Measurements from ENCODE around the gene RSPRY1.

DNA sequence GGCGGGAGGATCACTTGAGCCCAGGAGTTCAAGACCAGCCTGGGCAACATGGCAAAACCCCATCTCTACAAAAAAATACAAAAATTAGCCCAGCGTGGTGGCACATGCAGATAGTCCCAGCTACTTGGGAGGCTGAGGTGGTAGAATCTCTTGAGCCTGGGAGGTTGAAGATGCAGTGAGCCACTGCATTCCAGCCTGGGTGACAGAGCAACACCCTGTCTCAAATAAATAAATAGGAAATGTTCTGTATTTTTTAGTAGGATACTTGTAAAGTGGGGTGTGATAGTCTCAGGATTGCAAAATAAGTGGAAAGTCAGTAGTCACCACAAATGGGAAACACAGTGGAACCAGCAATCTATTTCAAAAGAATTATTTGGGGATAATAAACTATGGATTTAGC is 4.0 kb downstream of the RSPRY1 start:
- TF ChIP-seq, protein P1, sequence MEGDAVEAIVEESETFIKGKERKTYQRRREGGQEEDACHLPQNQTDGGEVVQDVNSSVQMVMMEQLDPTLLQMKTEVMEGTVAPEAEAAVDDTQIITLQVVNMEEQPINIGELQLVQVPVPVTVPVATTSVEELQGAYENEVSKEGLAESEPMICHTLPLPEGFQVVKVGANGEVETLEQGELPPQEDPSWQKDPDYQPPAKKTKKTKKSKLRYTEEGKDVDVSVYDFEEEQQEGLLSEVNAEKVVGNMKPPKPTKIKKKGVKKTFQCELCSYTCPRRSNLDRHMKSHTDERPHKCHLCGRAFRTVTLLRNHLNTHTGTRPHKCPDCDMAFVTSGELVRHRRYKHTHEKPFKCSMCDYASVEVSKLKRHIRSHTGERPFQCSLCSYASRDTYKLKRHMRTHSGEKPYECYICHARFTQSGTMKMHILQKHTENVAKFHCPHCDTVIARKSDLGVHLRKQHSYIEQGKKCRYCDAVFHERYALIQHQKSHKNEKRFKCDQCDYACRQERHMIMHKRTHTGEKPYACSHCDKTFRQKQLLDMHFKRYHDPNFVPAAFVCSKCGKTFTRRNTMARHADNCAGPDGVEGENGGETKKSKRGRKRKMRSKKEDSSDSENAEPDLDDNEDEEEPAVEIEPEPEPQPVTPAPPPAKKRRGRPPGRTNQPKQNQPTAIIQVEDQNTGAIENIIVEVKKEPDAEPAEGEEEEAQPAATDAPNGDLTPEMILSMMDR (conservative IDR thresholded peaks at IDR 0.05), result no peak
- no peak for TF ChIP-seq ZFX (IDR thresholded peaks at IDR 0.05)
